BJ (cell line): ENCODE data around the gene CDKL4. TPM values are rescaled to one million over a fixed set of nuclear protein-coding genes. Genes with fewer than 3 reads are reported as not detected.

ENCODE experiments used
- CTCF ChIA-PET: fragments of 350-600 bp; formaldehyde crosslinking; extraction: SDS; loops from one replicate; lab custom pipeline; 2021; ENCODE audit warnings: antibody characterized with exemption, inconsistent platforms; lab: Yijun Ruan, JAX
- POLR2A ChIA-PET: fragments of 300-600 bp; sonication (Branson Sonifier 250); formaldehyde crosslinking; extraction: SDS; loops from one replicate; lab custom pipeline; 2021; ENCODE audit warnings: antibody characterized with exemption; lab: Charles Lee
- DNase-seq: peaks from one replicate; pipeline ENCODE4 v3.0.0-alpha.2; 2011; ENCODE audit warnings: low read depth
- H3K27me3 ChIP-seq: 2 replicates; pipeline ENCODE4 v1.6.0; 2011; ENCODE audit warnings: low read length; ENCODE audit not compliant: control insufficient read depth, insufficient read depth
- H3K36me3 ChIP-seq: 2 replicates; pipeline ENCODE4 v1.5.1; 2011; ENCODE audit warnings: low read length; ENCODE audit not compliant: control insufficient read depth, insufficient read depth
- H3K4me3 ChIP-seq: 2 replicates; pipeline ENCODE4 v1.5.1; 2011; ENCODE audit warnings: low read depth, mild to moderate bottlenecking, control low read depth, low read length
- polyA plus RNA-seq: library from polyadenylated mRNA; depleted of rRNA; stranded (reverse); fragments of >200 nt; gene quantifications from 2 replicates; pipeline ENCODE4 v1.2.3, GENCODE V29; 2011
- TF ChIP-seq, protein P1 (sequence below): IDR thresholded peaks from 2 replicates; pipeline ENCODE4 v1.5.1; 2011; ENCODE audit warnings: low read depth, mild to moderate bottlenecking, control low read depth, inconsistent platforms, low read length, moderate library complexity; ENCODE audit not compliant: insufficient read depth

CDKL4 gene
- polyA plus RNA-seq, 1 experiment, result not detected

DNA sequence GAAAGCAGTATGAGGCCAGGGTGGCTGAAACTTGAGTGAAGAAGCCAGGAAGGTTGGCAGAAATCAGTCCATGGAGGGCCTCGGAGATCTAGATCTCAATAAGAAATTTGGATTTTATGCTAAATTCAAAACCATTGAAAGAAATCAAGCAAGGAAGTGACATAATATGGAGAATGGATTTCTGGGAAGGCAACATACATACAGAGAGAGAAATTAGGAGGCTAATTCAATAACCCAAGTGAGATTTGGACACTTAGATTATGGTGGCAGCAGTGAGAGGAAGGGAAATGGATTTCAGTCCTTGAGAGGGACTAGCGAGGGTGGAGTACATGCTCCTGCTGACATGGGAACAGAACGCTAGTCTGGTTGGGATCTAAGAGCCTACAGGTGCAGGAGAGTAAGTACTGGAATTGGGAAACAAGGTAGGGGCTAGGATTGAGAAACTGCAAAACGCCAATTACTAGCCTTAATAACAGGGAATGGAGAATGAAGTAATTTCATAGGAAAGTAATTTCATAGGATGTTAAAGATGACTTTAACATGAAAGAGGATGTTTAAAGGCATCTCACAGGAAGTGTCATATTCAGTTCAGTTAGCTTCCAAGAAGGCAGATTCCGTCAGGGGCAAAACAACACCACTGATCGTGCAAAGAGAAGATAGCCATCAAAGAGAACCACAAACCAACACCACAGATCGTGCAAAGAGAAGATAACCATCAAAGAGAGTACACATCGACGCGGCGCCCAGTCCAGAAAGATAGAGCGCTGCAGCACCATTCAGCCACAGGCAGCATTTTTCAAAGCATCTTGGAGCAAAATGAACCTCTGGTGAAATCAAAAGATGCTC, 27.2 kb downstream of the CDKL4 start:
- H3K36me3 ChIP-seq, result no peaks in the 10 kb centered on the region
- H3K4me3 ChIP-seq, result no peak overlapping the region
- TF ChIP-seq, protein P1, sequence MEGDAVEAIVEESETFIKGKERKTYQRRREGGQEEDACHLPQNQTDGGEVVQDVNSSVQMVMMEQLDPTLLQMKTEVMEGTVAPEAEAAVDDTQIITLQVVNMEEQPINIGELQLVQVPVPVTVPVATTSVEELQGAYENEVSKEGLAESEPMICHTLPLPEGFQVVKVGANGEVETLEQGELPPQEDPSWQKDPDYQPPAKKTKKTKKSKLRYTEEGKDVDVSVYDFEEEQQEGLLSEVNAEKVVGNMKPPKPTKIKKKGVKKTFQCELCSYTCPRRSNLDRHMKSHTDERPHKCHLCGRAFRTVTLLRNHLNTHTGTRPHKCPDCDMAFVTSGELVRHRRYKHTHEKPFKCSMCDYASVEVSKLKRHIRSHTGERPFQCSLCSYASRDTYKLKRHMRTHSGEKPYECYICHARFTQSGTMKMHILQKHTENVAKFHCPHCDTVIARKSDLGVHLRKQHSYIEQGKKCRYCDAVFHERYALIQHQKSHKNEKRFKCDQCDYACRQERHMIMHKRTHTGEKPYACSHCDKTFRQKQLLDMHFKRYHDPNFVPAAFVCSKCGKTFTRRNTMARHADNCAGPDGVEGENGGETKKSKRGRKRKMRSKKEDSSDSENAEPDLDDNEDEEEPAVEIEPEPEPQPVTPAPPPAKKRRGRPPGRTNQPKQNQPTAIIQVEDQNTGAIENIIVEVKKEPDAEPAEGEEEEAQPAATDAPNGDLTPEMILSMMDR, result no peak
- no peak for DNase-seq
- ChIA-PET POLR2A (no interaction called here), CTCF (interaction anchor here (1.9 to 3.0 kb wide), 2 partner anchors 11 to 158 kb away, joined by 5 to 12 read pairs; no protein-coding TSS in a partner anchor)
- no peaks in the 10 kb centered on the region for H3K27me3 ChIP-seq

DNA sequence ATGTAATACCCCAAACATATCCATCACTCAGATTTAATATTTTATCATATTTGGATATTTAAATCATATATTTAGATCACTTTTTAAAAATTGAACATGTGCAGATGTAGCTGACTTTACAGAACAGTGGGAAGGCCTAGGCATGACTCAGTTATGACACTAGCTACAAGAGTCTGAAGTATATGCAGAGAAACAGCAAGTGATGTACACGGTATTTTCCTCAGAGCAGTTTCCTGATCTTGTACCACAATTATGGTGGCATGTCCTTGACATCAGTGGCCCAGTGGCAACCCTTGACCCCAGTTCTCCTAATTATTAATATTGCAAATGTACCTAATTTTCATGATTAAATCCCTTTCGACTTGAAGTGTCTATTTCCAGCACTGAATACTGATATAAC, 28.2 kb downstream of the CDKL4 start:
- CTCF ChIA-PET, result interaction anchor here (1.9 kb wide), 1 partner anchor 157 kb away, joined by 5 read pairs; no protein-coding TSS in a partner anchor
- POLR2A ChIA-PET, result no interaction called here
- no peaks in the 10 kb centered on the region for H3K27me3 ChIP-seq
- no peaks in the 10 kb centered on the region for H3K36me3 ChIP-seq
- TF ChIP-seq, protein P1, result no peak
- H3K4me3 ChIP-seq, result no peak overlapping the region
- DNase-seq, result no peak

DNA sequence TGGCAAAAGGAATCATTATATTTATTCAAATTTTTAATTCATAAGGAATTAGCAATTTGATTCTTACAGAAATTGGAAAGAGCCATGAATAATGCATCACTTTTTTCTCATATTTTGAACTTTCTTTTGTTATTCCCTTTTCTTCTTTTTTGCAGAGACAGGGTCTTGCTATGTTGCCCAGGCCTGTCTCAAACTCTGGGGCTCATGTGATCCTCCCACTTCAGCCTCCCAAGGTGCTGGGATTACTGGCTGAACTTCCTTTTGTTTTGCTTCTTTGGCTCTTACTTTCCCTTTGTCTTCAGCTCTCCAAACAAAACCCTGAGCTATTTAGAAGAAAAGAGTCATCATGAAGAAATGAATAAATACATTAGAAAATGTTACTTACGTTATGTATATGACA, 30.8 kb downstream of the CDKL4 start:
- DNase-seq, result no peak
- H3K36me3 ChIP-seq, result no peaks in the 10 kb centered on the region
- TF ChIP-seq, protein P1, result no peak
- H3K27me3 ChIP-seq, result no peaks in the 10 kb centered on the region
- POLR2A ChIA-PET, result no interaction called here
- CTCF ChIA-PET, result interaction anchor here (0.6 to 5.4 kb wide), 2 partner anchors 16 to 48 kb away, joined by 3 to 36 read pairs; no protein-coding TSS in a partner anchor
- no peak overlapping the region for H3K4me3 ChIP-seq

DNA sequence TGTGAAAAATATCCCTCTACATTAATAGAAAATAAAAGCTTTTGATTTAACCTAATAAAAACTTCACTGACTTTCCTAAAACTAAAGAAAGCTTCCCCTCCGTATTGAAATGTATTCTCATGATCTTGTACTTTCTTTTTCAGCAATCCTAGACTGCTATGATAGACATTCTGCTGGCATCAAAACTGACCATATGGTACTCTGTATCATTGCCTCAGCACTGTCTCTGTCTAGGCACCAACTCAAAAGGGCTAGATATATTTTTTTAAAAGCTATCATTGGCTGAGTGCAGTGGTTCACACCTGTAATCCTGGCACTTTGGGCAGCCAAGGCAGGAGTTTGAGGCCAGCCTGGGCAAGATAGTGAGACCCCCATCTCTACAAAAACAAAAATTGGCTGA, 32.9 kb downstream of the CDKL4 start:
- POLR2A ChIA-PET, result no interaction called here
- H3K27me3 ChIP-seq, result no peaks in the 10 kb centered on the region
- no peaks in the 10 kb centered on the region for H3K36me3 ChIP-seq
- CTCF ChIA-PET, result interaction anchor here (1.0 to 5.4 kb wide), 3 partner anchors 16 to 90 kb away, joined by 3 to 36 read pairs (median 5); partner anchors contain the start of gene SOS1
- TF ChIP-seq, protein P1, result no peak
- DNase-seq, result no peak
- H3K4me3 ChIP-seq, result no peak overlapping the region

DNA sequence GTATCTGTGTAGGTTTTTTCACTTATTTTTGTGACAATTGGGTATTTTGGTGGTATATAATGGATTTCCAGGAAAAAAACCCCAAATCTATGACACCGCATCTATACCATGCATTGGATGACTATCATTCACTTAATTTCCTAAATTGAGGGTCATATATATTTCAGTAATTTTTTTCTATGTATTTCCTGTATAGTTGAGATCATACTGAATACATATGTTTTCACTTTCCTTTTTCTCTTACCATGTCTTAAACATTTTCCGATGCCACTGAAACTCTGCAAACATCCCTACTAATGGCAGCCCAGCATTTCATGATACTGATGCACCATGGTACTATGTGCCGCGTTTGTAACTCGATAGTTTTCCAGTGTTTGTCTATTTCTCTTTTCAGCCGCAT, 40.4 kb downstream of the CDKL4 start:
- CTCF ChIA-PET, result no interaction called here
- H3K27me3 ChIP-seq, result no peaks in the 10 kb centered on the region
- POLR2A ChIA-PET, result no interaction called here
- TF ChIP-seq, protein P1, result no peak
- no peak for DNase-seq
- H3K36me3 ChIP-seq, result no peaks in the 10 kb centered on the region
- H3K4me3 ChIP-seq, result no peak overlapping the region
